HL-60 (cell line): ENCODE results near the gene SECTM1.

ENCODE experiments used
- DNase-seq, 2 experiments: peaks; one replicate each; pipeline ENCODE4 v3.0.0-alpha.2; 2010 to 2020; ENCODE audit warnings: low read depth in 1 of 2, low spot score in 1 of 2
- H3K27ac ChIP-seq: fragments of 250-450 bp; sonication (Bioruptor Pico); replicated peaks from 2 replicates; pipeline ENCODE4 v1.5.1; 2020; ENCODE audit warnings: mild to moderate bottlenecking, moderate library complexity
- H3K27me3 ChIP-seq: fragments of 250-450 bp; sonication (Bioruptor Pico); 2 replicates; pipeline ENCODE4 v1.5.1; 2021; ENCODE audit warnings: mild to moderate bottlenecking, moderate library complexity; ENCODE audit not compliant: insufficient read depth, poor library complexity, severe bottlenecking
- H3K4me3 ChIP-seq: replicated peaks from 2 replicates; pipeline ENCODE4 v1.5.1; 2011; ENCODE audit warnings: mild to moderate bottlenecking, control low read depth, low read length; ENCODE audit not compliant: insufficient read depth
- GABPA ChIP-seq: IDR thresholded peaks from 2 replicates; pipeline ENCODE4 v1.6.1; 2012; ENCODE audit warnings: low read depth
- POLR2AphosphoS5 ChIP-seq: IDR thresholded peaks from 2 replicates; pipeline ENCODE4 v1.6.1; 2012; ENCODE audit warnings: low read depth
- SPI1 ChIP-seq: IDR thresholded peaks from 2 replicates; pipeline ENCODE4 v1.6.1; 2012; ENCODE audit warnings: low read depth, mild to moderate bottlenecking, borderline replicate concordance
- TF ChIP-seq, protein P1 (sequence below): IDR thresholded peaks from one replicate; pipeline ENCODE4 v1.5.1; 2011; ENCODE audit warnings: low read length, control low read depth, inconsistent platforms; ENCODE audit not compliant: insufficient read depth
- TF ChIP-seq, protein P2 (sequence below): IDR thresholded peaks from 2 replicates; pipeline ENCODE4 v1.6.1; 2012; ENCODE audit warnings: low read depth; ENCODE audit not compliant: insufficient replicate concordance

SECTM1 gene

DNA sequence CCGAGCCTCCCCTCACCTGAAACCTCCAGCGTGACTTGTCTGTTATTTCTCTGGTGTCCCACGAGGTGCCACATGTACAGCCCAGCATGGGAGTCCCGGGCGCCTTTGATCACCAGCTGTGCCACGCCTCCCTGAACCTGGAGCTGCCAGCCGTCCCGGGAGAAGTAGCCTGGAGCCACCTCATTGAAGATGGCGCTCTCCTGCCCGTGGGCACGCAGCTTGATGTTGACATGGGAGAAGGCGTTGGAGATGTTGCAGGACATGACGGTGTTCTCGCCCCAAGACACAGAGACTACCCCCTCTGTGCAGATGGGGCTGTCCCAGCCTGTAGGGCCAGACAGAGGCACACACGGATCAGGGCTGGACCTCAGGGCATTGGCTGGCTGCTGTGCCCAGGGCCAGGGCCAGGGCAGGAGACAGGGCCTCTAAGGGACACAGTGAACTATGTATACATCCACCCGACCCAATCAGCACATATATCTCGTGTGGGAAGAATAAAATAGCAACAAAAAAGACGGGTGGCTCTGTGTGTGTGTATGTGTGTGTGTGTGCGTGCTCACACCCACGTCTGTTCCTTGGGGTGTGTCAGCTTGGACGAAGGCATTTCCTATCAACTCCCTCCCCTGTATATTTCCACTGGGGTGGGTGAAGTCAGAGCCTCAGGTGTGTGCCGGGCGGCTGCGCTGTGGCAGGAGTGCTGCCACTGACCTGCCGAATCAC is 8.8 kb downstream of the SECTM1 start:
- TF ChIP-seq, protein P1, sequence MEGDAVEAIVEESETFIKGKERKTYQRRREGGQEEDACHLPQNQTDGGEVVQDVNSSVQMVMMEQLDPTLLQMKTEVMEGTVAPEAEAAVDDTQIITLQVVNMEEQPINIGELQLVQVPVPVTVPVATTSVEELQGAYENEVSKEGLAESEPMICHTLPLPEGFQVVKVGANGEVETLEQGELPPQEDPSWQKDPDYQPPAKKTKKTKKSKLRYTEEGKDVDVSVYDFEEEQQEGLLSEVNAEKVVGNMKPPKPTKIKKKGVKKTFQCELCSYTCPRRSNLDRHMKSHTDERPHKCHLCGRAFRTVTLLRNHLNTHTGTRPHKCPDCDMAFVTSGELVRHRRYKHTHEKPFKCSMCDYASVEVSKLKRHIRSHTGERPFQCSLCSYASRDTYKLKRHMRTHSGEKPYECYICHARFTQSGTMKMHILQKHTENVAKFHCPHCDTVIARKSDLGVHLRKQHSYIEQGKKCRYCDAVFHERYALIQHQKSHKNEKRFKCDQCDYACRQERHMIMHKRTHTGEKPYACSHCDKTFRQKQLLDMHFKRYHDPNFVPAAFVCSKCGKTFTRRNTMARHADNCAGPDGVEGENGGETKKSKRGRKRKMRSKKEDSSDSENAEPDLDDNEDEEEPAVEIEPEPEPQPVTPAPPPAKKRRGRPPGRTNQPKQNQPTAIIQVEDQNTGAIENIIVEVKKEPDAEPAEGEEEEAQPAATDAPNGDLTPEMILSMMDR = no peak
- TF ChIP-seq, protein P2, sequence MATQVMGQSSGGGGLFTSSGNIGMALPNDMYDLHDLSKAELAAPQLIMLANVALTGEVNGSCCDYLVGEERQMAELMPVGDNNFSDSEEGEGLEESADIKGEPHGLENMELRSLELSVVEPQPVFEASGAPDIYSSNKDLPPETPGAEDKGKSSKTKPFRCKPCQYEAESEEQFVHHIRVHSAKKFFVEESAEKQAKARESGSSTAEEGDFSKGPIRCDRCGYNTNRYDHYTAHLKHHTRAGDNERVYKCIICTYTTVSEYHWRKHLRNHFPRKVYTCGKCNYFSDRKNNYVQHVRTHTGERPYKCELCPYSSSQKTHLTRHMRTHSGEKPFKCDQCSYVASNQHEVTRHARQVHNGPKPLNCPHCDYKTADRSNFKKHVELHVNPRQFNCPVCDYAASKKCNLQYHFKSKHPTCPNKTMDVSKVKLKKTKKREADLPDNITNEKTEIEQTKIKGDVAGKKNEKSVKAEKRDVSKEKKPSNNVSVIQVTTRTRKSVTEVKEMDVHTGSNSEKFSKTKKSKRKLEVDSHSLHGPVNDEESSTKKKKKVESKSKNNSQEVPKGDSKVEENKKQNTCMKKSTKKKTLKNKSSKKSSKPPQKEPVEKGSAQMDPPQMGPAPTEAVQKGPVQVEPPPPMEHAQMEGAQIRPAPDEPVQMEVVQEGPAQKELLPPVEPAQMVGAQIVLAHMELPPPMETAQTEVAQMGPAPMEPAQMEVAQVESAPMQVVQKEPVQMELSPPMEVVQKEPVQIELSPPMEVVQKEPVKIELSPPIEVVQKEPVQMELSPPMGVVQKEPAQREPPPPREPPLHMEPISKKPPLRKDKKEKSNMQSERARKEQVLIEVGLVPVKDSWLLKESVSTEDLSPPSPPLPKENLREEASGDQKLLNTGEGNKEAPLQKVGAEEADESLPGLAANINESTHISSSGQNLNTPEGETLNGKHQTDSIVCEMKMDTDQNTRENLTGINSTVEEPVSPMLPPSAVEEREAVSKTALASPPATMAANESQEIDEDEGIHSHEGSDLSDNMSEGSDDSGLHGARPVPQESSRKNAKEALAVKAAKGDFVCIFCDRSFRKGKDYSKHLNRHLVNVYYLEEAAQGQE = no peak
- TF ChIP-seq SPI1 (no peak), GABPA (no peak), POLR2AphosphoS5 (no peak)
- H3K4me3 ChIP-seq = no peak overlapping the region
- peaks cover 14% of the 10 kb centered on the region for H3K27me3 ChIP-seq
- no peak overlapping the region for H3K27ac ChIP-seq
- no peak for DNase-seq

DNA sequence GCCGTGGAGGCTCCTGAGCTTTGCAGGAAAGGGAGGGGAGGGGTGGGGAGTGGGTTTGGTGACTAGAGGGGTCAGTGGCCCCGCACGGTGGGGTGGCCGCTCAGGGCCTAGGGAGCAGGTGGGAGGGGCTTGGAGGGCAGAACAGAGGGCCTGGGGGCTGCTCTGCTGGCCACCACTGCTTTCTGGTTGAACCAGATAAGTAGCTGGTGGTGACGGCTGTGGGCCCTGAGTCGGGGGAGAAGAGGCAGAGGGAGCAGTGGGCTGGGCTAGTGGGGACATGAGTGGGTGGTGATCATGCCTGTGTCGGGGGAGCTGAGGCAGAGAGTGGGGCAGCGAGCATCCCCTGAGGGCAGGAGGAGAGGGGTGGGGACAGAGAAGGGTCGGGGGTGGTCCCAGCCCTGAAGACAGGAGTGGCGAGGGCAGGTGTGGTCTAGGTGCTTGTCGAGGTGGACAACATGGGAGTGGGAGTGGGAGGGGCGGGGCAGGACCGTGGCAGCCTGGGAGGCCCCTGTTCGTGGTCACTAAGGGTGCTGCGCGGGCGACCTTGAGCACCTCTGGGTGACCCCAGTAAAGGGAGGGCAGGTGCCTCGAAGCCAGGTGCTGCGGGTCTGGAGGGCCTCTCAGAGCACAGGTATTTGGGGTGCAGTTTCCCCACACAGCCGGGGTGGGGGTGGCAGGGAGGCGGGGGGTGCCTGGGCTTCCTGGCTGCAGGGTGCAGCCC is 9.9 kb downstream of the SECTM1 start:
- DNase-seq = no peak
- Histone ChIP-seq H3K4me3 (no peak overlapping the region), H3K27ac (no peak overlapping the region), H3K27me3 (peaks cover 13% of the 10 kb centered on the region)
- TF ChIP-seq, protein P2 = no peak
- TF ChIP-seq GABPA = no peak
- TF ChIP-seq SPI1 = no peak
- TF ChIP-seq, protein P1 = no peak
- TF ChIP-seq POLR2AphosphoS5 = no peak

DNA sequence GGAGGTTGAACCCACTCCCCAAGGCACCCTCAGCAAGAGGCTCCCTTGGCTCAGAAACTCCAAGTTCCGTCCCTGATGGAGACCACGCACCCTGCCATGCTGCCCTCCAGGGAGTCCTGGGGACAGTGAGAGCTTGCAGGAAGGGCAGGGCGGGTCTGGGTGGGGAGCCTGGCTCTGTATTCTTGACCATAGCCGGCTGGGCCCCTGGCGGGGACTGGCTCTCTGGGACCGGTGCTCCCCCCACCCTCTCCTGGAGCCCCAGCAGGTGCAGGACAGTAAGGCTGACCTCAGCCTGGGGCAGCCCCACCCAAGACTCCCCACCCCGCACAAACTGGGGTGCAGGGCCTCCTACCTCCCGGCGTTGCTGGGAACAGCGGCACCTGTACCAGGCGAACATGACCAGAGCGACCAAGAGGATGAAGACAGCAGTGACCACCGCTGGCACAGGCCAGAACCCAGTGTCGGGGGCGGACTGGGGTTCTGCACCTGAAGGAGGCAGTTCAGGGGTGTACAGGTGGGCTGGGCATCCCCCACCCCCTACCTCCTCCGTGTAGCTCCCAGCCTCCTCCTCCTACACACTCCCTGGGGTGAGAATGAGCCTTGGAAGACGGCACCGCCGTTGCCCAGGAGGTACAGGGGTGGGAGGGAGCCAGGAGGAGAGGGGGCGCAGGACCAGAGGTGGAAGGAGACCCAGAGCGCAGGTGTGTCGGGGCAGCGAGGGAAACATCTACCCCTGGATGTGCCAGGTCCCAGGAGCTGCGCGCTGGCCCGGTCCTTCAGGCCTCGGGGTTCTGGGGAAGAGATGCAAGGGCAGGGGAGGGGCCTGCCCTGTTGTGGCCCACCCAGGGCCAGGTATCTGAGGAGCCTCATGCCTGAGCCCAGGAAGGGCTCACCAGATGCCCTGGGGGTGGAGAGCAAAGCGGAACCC is 10.8 kb downstream of the SECTM1 start:
- no peak for DNase-seq
- H3K27me3 ChIP-seq = peaks cover 13% of the 10 kb centered on the region
- no peak overlapping the region for H3K27ac ChIP-seq
- no peak overlapping the region for H3K4me3 ChIP-seq
- TF ChIP-seq, protein P1 = no peak
- TF ChIP-seq, protein P2 = no peak
- TF ChIP-seq GABPA (no peak), POLR2AphosphoS5 (no peak), SPI1 (no peak)
